ENCODE measurements around the gene RPA1. TPM values are rescaled to one million over a fixed set of nuclear protein-coding genes. Genes with fewer than 3 reads are reported as not detected.
A peak's percentile ranks its signal among the peaks of the same experiment; 100 is the strongest.

RPA1 gene
- total RNA-seq, 1 experiment from 2014 or later, result 201 TPM

DNA sequence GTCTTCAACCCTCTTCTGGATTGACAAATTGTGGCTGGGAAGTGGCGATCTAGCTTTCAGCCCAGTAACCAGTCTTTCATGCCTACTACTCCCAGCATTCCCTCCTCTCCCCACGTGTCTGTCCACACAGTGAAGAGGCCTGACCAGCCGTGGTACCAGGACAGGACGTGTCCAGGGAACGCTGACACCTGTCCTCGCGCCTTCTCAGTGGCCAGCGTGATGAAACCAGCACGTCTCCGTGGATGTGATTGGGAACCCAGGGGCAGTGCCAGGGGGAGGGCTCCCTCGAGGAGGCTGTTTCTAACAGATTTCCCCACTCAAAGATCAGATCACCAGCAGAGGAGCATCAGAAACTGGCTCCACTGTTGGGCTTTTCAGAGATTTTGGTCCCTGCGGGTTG is 69.1 kb downstream of the RPA1 start:
- Histone ChIP-seq H2AFZ (no peak overlapping the region), H3K79me2 (ENCODE audit: low read depth) (no peaks in the 10 kb centered on the region), H3K4me2 (no peak overlapping the region), H3K27ac (no peak overlapping the region), H3K4me1 (replicated peaks; ENCODE audit: insufficient read depth) (peaks cover 10% of the 10 kb centered on the region), H3F3A (ENCODE audit: insufficient read depth, low read depth) (peaks cover 14% of the 10 kb centered on the region), H3K36me3 (ENCODE audit: low read depth) (peaks cover 4% of the 10 kb centered on the region; the same call in 1 of the 2 replicates), H3K4me3 (no peak overlapping the region), H3K27me3 (ENCODE audit: insufficient read depth, low read depth) (no peaks in the 10 kb centered on the region), H3K9me3 (ENCODE audit: insufficient read depth, low read depth) (no peaks in the 10 kb centered on the region), H3K9me2 (ENCODE audit: insufficient read depth) (no peaks in the 10 kb centered on the region), H4K20me1 (ENCODE audit: insufficient read depth) (no peaks in the 10 kb centered on the region)
- POLR2A ChIA-PET (ENCODE audit: unreplicated experiment), result no interaction called here
- no TSS peak for BruUV-seq (replicated peaks)
- intact Hi-C loops (cut with micrococcal nuclease; ENCODE audit: unreplicated experiment), result loop anchor here (10.0 kb wide), 1 partner anchor 386 kb away; no protein-coding TSS in a partner anchor
- TF ChIP-seq EZH2 (IDR thresholded peaks at IDR 0.05; ENCODE audit: low read depth), result no peak
- TF ChIP-seq, protein P1, sequence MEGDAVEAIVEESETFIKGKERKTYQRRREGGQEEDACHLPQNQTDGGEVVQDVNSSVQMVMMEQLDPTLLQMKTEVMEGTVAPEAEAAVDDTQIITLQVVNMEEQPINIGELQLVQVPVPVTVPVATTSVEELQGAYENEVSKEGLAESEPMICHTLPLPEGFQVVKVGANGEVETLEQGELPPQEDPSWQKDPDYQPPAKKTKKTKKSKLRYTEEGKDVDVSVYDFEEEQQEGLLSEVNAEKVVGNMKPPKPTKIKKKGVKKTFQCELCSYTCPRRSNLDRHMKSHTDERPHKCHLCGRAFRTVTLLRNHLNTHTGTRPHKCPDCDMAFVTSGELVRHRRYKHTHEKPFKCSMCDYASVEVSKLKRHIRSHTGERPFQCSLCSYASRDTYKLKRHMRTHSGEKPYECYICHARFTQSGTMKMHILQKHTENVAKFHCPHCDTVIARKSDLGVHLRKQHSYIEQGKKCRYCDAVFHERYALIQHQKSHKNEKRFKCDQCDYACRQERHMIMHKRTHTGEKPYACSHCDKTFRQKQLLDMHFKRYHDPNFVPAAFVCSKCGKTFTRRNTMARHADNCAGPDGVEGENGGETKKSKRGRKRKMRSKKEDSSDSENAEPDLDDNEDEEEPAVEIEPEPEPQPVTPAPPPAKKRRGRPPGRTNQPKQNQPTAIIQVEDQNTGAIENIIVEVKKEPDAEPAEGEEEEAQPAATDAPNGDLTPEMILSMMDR (conservative IDR thresholded peaks at IDR 0.05), result no peak
- no peak for DNase-seq
- CTCF ChIA-PET, result no interaction called here

DNA sequence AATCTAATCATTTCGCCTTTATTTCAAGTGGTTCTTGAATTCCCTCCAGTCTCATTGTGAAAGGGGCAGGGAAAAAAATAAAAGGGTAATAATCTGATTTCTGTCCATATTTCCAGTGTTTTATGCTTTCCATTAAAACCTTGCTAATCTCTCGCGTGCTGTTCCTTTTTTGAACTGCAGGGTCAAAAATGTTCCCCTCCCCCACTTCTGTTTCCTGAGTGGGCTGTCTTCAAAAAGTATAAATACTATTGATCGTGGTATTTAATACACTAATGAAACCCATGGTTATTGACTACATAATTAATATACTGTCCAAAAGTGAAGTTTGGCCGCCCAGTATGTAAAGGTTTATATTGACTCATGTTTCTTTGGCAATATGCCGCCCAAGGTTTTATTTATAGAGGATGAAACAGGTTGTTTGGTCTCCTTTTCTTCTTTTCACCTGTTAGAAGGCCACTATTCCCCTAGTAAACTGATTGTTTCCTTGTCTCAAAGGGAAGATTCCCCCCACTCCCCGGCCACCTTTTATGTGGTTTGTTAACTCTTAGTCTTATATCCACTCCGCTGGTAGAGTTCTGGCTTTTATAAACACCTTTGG is 69.7 kb downstream of the RPA1 start:
- no peak for DNase-seq

DNA sequence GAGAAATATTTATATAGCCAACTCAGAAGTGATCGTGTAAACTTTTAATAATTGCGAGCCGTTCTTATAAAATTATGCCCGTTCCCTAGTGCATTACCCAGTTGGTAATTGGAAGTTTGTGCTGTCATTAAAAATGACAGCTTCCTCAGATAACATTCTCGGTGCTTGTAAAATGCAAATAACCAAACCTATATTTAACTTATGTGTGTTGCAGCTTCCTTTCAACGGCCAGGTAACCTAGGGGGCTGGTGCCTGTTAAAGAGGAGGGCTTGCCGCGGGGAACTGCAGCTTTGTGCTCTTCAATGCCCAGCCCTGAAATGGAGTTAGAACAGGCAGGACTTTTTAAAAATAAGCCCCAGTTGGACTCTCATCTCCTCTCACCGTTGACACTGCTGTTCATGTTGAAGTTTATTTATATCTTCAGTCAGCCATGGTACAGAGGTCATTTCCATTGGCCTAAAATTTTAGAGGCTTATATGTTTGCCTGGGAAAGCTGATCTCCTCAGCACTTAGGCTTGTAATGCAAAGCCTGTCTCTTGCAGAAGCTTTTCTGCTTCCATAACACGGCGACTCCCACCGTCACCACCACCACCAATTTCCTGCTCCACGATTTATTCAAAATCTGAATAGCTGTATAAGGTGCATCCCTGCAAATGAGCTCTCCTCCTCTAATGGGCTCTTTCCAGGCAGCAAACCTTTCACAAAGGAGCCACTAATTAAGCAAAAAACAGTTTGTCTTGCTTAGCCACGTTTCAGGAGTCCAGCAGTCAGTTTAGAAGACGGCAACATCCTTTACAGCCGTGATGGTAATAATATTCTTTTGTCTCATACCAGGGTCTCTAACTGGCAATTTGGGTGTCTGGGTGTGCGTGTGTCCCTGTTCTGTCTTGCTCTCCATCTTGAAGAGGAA is 74.7 kb downstream of the RPA1 start:
- no peaks in the 10 kb centered on the region for H3K27me3 ChIP-seq (ENCODE audit: insufficient read depth, low read depth)
- no peaks in the 10 kb centered on the region for H3K79me2 ChIP-seq (ENCODE audit: low read depth)
- H3K9me3 ChIP-seq (ENCODE audit: insufficient read depth, low read depth), result no peaks in the 10 kb centered on the region
- no peaks in the 10 kb centered on the region for H4K20me1 ChIP-seq (ENCODE audit: insufficient read depth)
- intact Hi-C loops (cut with micrococcal nuclease; ENCODE audit: unreplicated experiment), result no loop called here
- no peak overlapping the region for H3K4me2 ChIP-seq
- H3K36me3 ChIP-seq (ENCODE audit: low read depth), result no peaks in the 10 kb centered on the region
- POLR2A ChIA-PET (ENCODE audit: unreplicated experiment), result interaction anchor here (0.6 kb wide), 1 partner anchor 107 kb away, joined by 3 read pairs; no protein-coding TSS in a partner anchor
- no peak overlapping the region for H3K4me3 ChIP-seq
- no peak overlapping the region for H2AFZ ChIP-seq
- H3K9me2 ChIP-seq (ENCODE audit: insufficient read depth), result no peaks in the 10 kb centered on the region
- 0 out of 2 replicates have a peak, but pooled peaks cover 7% of the 10 kb centered on the region for H3K4me1 ChIP-seq (replicated peaks; ENCODE audit: insufficient read depth)
- DNase-seq, result no peak
- no peak overlapping the region for H3K27ac ChIP-seq
- no peak for TF ChIP-seq EZH2 (IDR thresholded peaks at IDR 0.05; ENCODE audit: low read depth)
- TF ChIP-seq, protein P1 (conservative IDR thresholded peaks at IDR 0.05), result no peak
- CTCF ChIA-PET, result no interaction called here
- no TSS peak for BruUV-seq (replicated peaks)
- H3F3A ChIP-seq (ENCODE audit: insufficient read depth, low read depth), result no peaks in the 10 kb centered on the region; the same call in none of the 2 replicates

More for the DNA sequence above, 69.7 kb downstream of the RPA1 start:
- TF ChIP-seq, protein P1 (conservative IDR thresholded peaks at IDR 0.05), result peak; percentile 41; the same call in 1 of the 2 replicates
- no peak for TF ChIP-seq EZH2 (IDR thresholded peaks at IDR 0.05; ENCODE audit: low read depth)
- Histone ChIP-seq H3K27ac (no peak overlapping the region), H3K36me3 (ENCODE audit: low read depth) (peaks cover 4% of the 10 kb centered on the region; the same call in 1 of the 2 replicates), H3K79me2 (ENCODE audit: low read depth) (no peaks in the 10 kb centered on the region), H3K9me2 (ENCODE audit: insufficient read depth) (no peaks in the 10 kb centered on the region), H3K4me1 (replicated peaks; ENCODE audit: insufficient read depth) (peaks cover 6% of the 10 kb centered on the region), H4K20me1 (ENCODE audit: insufficient read depth) (no peaks in the 10 kb centered on the region), H3F3A (ENCODE audit: insufficient read depth, low read depth) (peaks cover 8% of the 10 kb centered on the region), H3K9me3 (ENCODE audit: insufficient read depth, low read depth) (no peaks in the 10 kb centered on the region), H3K4me3 (no peak overlapping the region), H3K27me3 (ENCODE audit: insufficient read depth, low read depth) (no peaks in the 10 kb centered on the region), H2AFZ (no peak overlapping the region), H3K4me2 (no peak overlapping the region)
- CTCF ChIA-PET, result no interaction called here
- POLR2A ChIA-PET (ENCODE audit: unreplicated experiment), result no interaction called here
- BruUV-seq (replicated peaks), result no TSS peak
- intact Hi-C loops (cut with micrococcal nuclease; ENCODE audit: unreplicated experiment), result loop anchor here (10.0 kb wide), 1 partner anchor 385 kb away; no protein-coding TSS in a partner anchor

Measured in PC-9 (cell line).